DND-41 (cell line): ENCODE data around the gene CYTH3.

Experiments used
- ATAC-seq: fragments of 200-7000 bp; cut with Tn5 transposase; 3 replicates; pipeline ENCODE4 v1.9.1; 2021; ENCODE audit warnings: low read depth; ENCODE audit not compliant: insufficient read depth
- DNase-seq: peaks from one replicate; pipeline ENCODE4 v3.0.0-alpha.2; 2020
- H2AFZ ChIP-seq: 2 replicates; pipeline ENCODE4 v1.6.0; 2012; ENCODE audit warnings: low read depth, low read length
- H3K27ac ChIP-seq: 2 replicates; pipeline ENCODE4 v1.5.1; 2012; ENCODE audit warnings: low read length, inconsistent platforms
- H3K27me3 ChIP-seq: fragments of 200-600 bp; sonication (generic); 2 replicates; pipeline ENCODE4 v1.6.0; 2012; ENCODE audit warnings: low read length, mild to moderate bottlenecking, inconsistent platforms; ENCODE audit not compliant: insufficient read depth, poor library complexity
- H3K36me3 ChIP-seq: 2 replicates; pipeline ENCODE4 v1.5.1; 2012; ENCODE audit warnings: low read length, inconsistent platforms; ENCODE audit not compliant: insufficient read depth
- H3K4me1 ChIP-seq: 2 replicates; pipeline ENCODE4 v1.5.1; 2012; ENCODE audit warnings: mild to moderate bottlenecking, low read length; ENCODE audit not compliant: insufficient read depth
- H3K4me2 ChIP-seq: 2 replicates; pipeline ENCODE4 v1.6.0; 2012; ENCODE audit warnings: mild to moderate bottlenecking, moderate library complexity, low read length, inconsistent platforms; ENCODE audit not compliant: insufficient read depth
- H3K4me3 ChIP-seq, 2 experiments: fragments of 200-600 bp in 1 of 2; shearing (Covaris generic) in 1 of 2; 2 replicates each; pipeline ENCODE4 v1.5.1; 2012 to 2016; ENCODE audit warnings: inconsistent platforms in 2 of 2, low read length in 2 of 2, mild to moderate bottlenecking in 2 of 2, low read depth in 1 of 2, moderate library complexity in 1 of 2
- H3K79me2 ChIP-seq: 2 replicates; pipeline ENCODE4 v1.6.0; 2012; ENCODE audit warnings: low read length, inconsistent platforms; ENCODE audit not compliant: insufficient read depth
- H3K9ac ChIP-seq: 2 replicates; pipeline ENCODE4 v1.6.0; 2012; ENCODE audit warnings: low read depth, mild to moderate bottlenecking, inconsistent platforms, low read length, moderate library complexity
- H3K9me3 ChIP-seq: 2 replicates; pipeline ENCODE4 v1.5.1; 2012; ENCODE audit warnings: low read length, moderate library complexity, mild to moderate bottlenecking, inconsistent platforms; ENCODE audit not compliant: insufficient read depth, severe bottlenecking
- H4K20me1 ChIP-seq: 2 replicates; pipeline ENCODE4 v1.6.0; 2012; ENCODE audit warnings: low read length; ENCODE audit not compliant: insufficient read depth
- EZH2 ChIP-seq: IDR thresholded peaks from 3 replicates; pipeline ENCODE4 v1.6.1; 2012; ENCODE audit warnings: borderline replicate concordance, low read depth, mild to moderate bottlenecking, moderate library complexity, low read length, inconsistent platforms; ENCODE audit not compliant: severe bottlenecking
- TF ChIP-seq, protein P1 (sequence below): IDR thresholded peaks from 2 replicates; pipeline ENCODE4 v1.5.1; 2012; ENCODE audit warnings: borderline replicate concordance, low read length, moderate library complexity, mild to moderate bottlenecking; ENCODE audit not compliant: poor library complexity, severe bottlenecking; ENCODE audit errors: extremely low read depth

CYTH3 gene

DNA sequence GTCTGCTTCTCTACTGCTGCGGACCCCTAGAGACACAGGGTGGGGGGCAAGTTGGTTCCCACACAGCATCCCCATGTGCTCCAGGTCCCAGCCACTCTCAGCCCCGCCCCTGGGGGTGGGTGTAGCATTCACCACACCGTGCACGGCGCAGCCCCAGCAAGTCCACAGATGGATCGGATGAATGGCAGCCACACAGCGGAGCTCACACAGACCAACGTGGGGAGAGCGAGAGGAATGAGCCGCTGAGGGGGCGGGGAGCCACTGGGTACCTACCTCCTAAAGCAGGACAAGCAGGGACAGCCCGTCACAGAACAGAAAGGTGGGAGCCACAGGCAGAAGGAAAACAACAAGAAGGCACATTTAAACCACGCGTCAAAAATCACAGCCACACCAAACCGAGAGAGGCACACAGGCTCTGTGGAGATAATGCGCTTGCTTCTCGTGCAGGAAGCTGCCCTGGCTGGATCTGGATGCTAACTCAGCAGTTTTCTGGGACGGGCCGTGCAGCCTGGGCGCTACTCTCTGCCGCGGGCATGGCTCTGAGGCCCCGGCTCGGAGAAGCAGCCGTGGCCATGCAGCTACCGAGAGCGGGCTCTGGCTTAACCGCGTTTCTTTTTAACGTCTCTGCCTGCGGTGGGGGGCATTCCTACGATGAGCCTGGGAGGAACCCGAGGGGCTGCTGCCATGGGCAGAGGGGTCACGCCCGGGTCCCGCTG, 102.5 kb downstream of the CYTH3 start:
- Histone ChIP-seq H4K20me1 (no peaks in the 10 kb centered on the region), H3K9ac (no peak overlapping the region), H3K27me3 (no peaks in the 10 kb centered on the region), H3K9me3 (no peaks in the 10 kb centered on the region), H2AFZ (no peak overlapping the region), H3K27ac (no peak overlapping the region), H3K4me3 (no peak overlapping the region), H3K4me2 (no peak overlapping the region), H3K4me1 (no peaks in the 10 kb centered on the region), H3K79me2 (no peaks in the 10 kb centered on the region), H3K36me3 (peaks cover 4% of the 10 kb centered on the region; the same call in 1 of the 2 replicates)
- ATAC-seq (no peak), DNase-seq (no peak)
- TF ChIP-seq, protein P1, sequence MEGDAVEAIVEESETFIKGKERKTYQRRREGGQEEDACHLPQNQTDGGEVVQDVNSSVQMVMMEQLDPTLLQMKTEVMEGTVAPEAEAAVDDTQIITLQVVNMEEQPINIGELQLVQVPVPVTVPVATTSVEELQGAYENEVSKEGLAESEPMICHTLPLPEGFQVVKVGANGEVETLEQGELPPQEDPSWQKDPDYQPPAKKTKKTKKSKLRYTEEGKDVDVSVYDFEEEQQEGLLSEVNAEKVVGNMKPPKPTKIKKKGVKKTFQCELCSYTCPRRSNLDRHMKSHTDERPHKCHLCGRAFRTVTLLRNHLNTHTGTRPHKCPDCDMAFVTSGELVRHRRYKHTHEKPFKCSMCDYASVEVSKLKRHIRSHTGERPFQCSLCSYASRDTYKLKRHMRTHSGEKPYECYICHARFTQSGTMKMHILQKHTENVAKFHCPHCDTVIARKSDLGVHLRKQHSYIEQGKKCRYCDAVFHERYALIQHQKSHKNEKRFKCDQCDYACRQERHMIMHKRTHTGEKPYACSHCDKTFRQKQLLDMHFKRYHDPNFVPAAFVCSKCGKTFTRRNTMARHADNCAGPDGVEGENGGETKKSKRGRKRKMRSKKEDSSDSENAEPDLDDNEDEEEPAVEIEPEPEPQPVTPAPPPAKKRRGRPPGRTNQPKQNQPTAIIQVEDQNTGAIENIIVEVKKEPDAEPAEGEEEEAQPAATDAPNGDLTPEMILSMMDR, result no peak
- no peak for TF ChIP-seq EZH2

DNA sequence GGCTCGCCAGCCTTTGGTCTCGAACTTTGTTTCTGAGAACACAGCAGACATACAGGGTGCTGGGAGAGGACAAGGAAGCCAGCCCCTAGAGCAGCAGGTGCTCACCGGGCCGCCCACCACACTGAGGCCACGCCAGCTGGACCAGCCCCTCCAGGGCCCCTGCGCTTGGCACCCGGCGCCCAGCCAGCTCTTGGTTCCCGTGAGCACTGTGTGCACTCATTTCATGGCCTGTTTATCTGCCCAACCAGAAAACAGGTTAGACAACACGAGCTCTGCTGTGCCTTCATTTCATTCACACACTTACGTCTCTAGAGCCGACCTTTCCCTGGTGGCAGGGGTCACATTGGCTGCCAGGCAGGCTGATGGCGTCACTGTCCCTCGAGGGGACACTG, 104.0 kb downstream of the CYTH3 start:
- no peaks in the 10 kb centered on the region for H3K79me2 ChIP-seq
- H3K36me3 ChIP-seq, result peaks cover 4% of the 10 kb centered on the region; the same call in 1 of the 2 replicates
- H3K27ac ChIP-seq, result no peak overlapping the region
- no peak for TF ChIP-seq EZH2
- TF ChIP-seq, protein P1, result no peak
- ATAC-seq (no peak), DNase-seq (no peak)
- H3K27me3 ChIP-seq, result no peaks in the 10 kb centered on the region
- no peak overlapping the region for H3K4me2 ChIP-seq
- no peak overlapping the region for H2AFZ ChIP-seq
- no peaks in the 10 kb centered on the region for H4K20me1 ChIP-seq
- no peaks in the 10 kb centered on the region for H3K4me1 ChIP-seq
- H3K9ac ChIP-seq, result no peak overlapping the region
- no peak overlapping the region for H3K4me3 ChIP-seq
- no peaks in the 10 kb centered on the region for H3K9me3 ChIP-seq

DNA sequence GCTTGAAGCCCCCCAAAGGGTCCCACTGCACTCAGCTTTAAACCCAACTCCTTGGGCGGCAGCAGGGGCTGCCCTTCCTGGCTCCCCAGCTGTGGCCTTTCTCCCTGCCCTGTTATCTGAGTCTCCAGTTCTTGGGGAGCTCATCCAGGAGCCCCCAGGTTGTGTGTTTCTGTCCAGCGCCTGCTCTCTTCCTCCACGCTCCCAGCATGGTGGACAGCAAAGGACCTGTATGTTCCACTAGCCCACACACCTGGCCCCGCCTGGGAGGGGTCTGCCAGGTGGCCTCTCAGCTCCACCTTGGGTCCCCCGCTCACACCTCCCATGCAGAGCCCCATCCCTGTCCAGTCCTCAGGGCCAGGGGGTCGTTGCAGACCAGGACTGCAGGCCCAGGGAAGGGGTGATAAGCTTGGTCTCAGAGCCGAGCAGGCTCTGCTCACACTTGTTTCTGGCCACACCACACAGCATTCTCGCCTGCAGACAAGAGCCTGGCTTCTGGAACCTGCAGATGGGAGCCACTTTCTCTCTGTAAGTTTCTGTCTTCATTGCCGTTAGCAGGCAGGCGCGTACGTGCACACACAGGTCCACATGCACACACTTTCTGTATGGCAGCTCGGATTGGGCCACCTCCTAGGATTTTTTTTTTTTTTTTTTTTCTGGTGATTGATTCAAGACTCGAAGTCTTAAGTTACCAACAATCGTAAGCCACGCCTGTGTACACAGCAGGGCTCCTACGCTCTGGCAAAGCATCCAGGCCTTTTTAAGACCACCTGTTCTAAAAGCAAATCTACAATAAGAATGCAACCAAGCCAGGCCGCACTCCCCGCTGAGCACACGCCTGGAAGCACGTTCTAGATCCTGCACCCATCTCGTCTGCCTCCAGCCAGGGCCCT, 104.6 kb downstream of the CYTH3 start:
- no peaks in the 10 kb centered on the region for H3K79me2 ChIP-seq
- no peaks in the 10 kb centered on the region for H3K4me1 ChIP-seq
- TF ChIP-seq, protein P1, result no peak
- TF ChIP-seq EZH2, result no peak
- no peak for ATAC-seq
- peaks cover 4% of the 10 kb centered on the region; the same call in 1 of the 2 replicates for H3K36me3 ChIP-seq
- H3K4me3 ChIP-seq, result no peak overlapping the region
- no peak overlapping the region for H3K9ac ChIP-seq
- no peak overlapping the region for H3K27ac ChIP-seq
- no peaks in the 10 kb centered on the region for H3K9me3 ChIP-seq
- no peaks in the 10 kb centered on the region for H3K27me3 ChIP-seq
- H3K4me2 ChIP-seq, result no peak overlapping the region
- no peak overlapping the region for H2AFZ ChIP-seq
- no peaks in the 10 kb centered on the region for H4K20me1 ChIP-seq
- DNase-seq, result no peak
